Measurements from ENCODE around the gene CDK5RAP1.

- no peak for TF ChIP-seq CTCF (IDR thresholded peaks at IDR 0.05)
- TF ChIP-seq ZC3H11A (IDR thresholded peaks at IDR 0.05), result no peak
- no peak for TF ChIP-seq MAX (IDR thresholded peaks at IDR 0.05)
- TF ChIP-seq KDM1A (IDR thresholded peaks at IDR 0.05; ENCODE audit: low read depth), result no peak
- no peak for TF ChIP-seq POLR2A (IDR thresholded peaks at IDR 0.05; ENCODE audit: low read length)
- no peak for TF ChIP-seq EP300 (IDR thresholded peaks at IDR 0.05)
- TF ChIP-seq MYC (IDR thresholded peaks at IDR 0.05; ENCODE audit: borderline replicate concordance, low read length), result no peak
- TF ChIP-seq REST (IDR thresholded peaks at IDR 0.05), result no peak
These were observed 83.3 kb downstream of the CDK5RAP1 start for GRCh38 chr20:33318096-33318429.
